Lung (tissue), 12 donors: Measurements from ENCODE around the gene DGKA. TPM values are rescaled to one million over a fixed set of nuclear protein-coding genes. Genes with fewer than 3 reads are reported as not detected.

Experiments used
- ATAC-seq: fragments of 200-7000 bp; cut with Tn5 transposase; one replicate; pipeline ENCODE4 v1.9.1; 2020; ENCODE audit warnings: moderate number of reproducible peaks; ENCODE audit not compliant: insufficient read depth, low FRiP score
- DNase-seq, 3 donors: peaks; one replicate each; pipeline ENCODE4 v3.0.0-alpha.2; 2013 to 2017
- H3K27ac ChIP-seq, 2 donors: one replicate each; pipeline ENCODE4 v1.5.1; 2013; ENCODE audit warnings: mild to moderate bottlenecking in 2 of 2, moderate library complexity in 2 of 2, control low read depth in 1 of 2, inconsistent platforms in 1 of 2, low read depth in 1 of 2, low read length in 1 of 2
- H3K27me3 ChIP-seq, 3 donors: one replicate each; pipeline ENCODE4 v1.5.1; 2013; ENCODE audit warnings: low read length in 2 of 3; ENCODE audit not compliant: control insufficient read depth in 3 of 3, insufficient read depth in 3 of 3
- H3K36me3 ChIP-seq, 4 donors: one replicate each; pipeline ENCODE4 v1.5.1; 2013; ENCODE audit warnings: low read length in 4 of 4, mild to moderate bottlenecking in 1 of 4, moderate library complexity in 1 of 4; ENCODE audit not compliant: control insufficient read depth in 4 of 4, insufficient read depth in 4 of 4
- H3K4me1 ChIP-seq, 5 donors: one replicate each; pipeline ENCODE4 v1.5.1; 2013; ENCODE audit warnings: low read length in 5 of 5, mild to moderate bottlenecking in 2 of 5, moderate library complexity in 1 of 5; ENCODE audit not compliant: control insufficient read depth in 5 of 5, insufficient read depth in 5 of 5
- H3K4me3 ChIP-seq: one replicate; pipeline ENCODE4 v1.5.1; 2013; ENCODE audit warnings: mild to moderate bottlenecking, control low read depth, moderate library complexity
- H3K9ac ChIP-seq, 2 donors: one replicate each; pipeline ENCODE4 v1.5.1; 2013; ENCODE audit warnings: low read length in 2 of 2, control low read depth in 1 of 2; ENCODE audit not compliant: insufficient read depth in 1 of 2
- H3K9me3 ChIP-seq, 4 donors: one replicate each; pipeline ENCODE4 v1.5.1; 2013; ENCODE audit warnings: low read length in 3 of 4, mild to moderate bottlenecking in 1 of 4, moderate library complexity in 1 of 4; ENCODE audit not compliant: control insufficient read depth in 4 of 4, insufficient read depth in 3 of 4
- CTCF ChIP-seq: IDR thresholded peaks from 2 replicates; pipeline ENCODE4 v1.5.1; 2012; ENCODE audit warnings: mild to moderate bottlenecking; ENCODE audit errors: control extremely low read depth, extremely low read depth
- WGBS, 2 donors: extraction: QIAGEN DNeasy Blood & Tissue Kit; methylation state at CpG; one replicate each; pipeline ENCODE4 v1.1.7; 2013; 5-methylcytosine and 5-hydroxymethylcytosine counted together
- polyA plus RNA-seq, 2 donors: library from polyadenylated mRNA; stranded (reverse); fragments of 200-250 nt; gene quantifications; one replicate each; pipeline ENCODE4 v1.2.1, GENCODE V29; 2013
- total RNA-seq, 2 donors: library from RNA; depleted of rRNA in 1 of 2; stranded (reverse); fragments of >200 nt in 1 of 2; gene quantifications; one replicate each; pipeline ENCODE4 v1.2.1, GENCODE V29; 2014 to 2021
- donor health status: control.
- donor health status: control.
- donor health status: Bipolar disorder and iron deficiency.
- donor health status: healthy.
- donor health status: DM: yes; HTN: yes; CAD: no.

The DGKA gene
- total and polyA plus RNA-seq, 4 donors: 19.3 to 41.1 (median 30.8) TPM

GRCh38 chr12:55933169-55933798, 2.3 kb downstream of the DGKA start:
- no peaks in the 10 kb centered on the region for H3K27me3 ChIP-seq
- DNase-seq (no peak), ATAC-seq (no peak)
- no peak overlapping the region for H3K9ac ChIP-seq
- no peaks in the 10 kb centered on the region for H3K36me3 ChIP-seq
- no peaks in the 10 kb centered on the region for H3K9me3 ChIP-seq
- 57 to 68% methylated on average over 7 of the region's 7 CpGs for WGBS, 2 donors
- H3K4me1 ChIP-seq: peaks cover 0 to 24% (median 8%) of the 10 kb centered on the region in 5 donors
- no peak for TF ChIP-seq CTCF
- H3K27ac ChIP-seq: no peak overlapping the region
- no peak overlapping the region for H3K4me3 ChIP-seq

- H3K9me3 ChIP-seq: no peaks in the 10 kb centered on the region
- H3K4me1 ChIP-seq: peaks cover 0 to 21% (median 8%) of the 10 kb centered on the region in 5 donors
- WGBS, 2 donors: 98 to 100% methylated on average over 1 of the region's 1 CpG
- H3K27me3 ChIP-seq: no peaks in the 10 kb centered on the region
- H3K27ac ChIP-seq: no peak overlapping the region
- H3K9ac ChIP-seq: no peak overlapping the region
- no peak for ATAC-seq
- DNase-seq: no peak
- no peaks in the 10 kb centered on the region for H3K36me3 ChIP-seq
- H3K4me3 ChIP-seq: no peak overlapping the region
- no peak for TF ChIP-seq CTCF
Observed at GRCh38 chr12:55933799-55934742, 3.1 kb downstream of the DGKA start.

- H3K9me3 ChIP-seq: no peaks in the 10 kb centered on the region
- H3K27me3 ChIP-seq: no peaks in the 10 kb centered on the region
- no peak overlapping the region for H3K9ac ChIP-seq
- no peak overlapping the region for H3K4me3 ChIP-seq
- no peak for TF ChIP-seq CTCF
- DNase-seq (no peak), ATAC-seq (no peak)
- H3K36me3 ChIP-seq: no peaks in the 10 kb centered on the region
- H3K4me1 ChIP-seq: peaks cover 0 to 21% (median 8%) of the 10 kb centered on the region in 5 donors
- 93 to 100% methylated on average over 1 of the region's 1 CpG for WGBS, 2 donors
- H3K27ac ChIP-seq: no peak overlapping the region
Observed at GRCh38 chr12:55934773-55935172, 3.8 kb downstream of the DGKA start.
